Neural cell (in vitro differentiated cells): ENCODE data around the gene HEMK1.

Experiments used
- EZH2 ChIP-seq: fragments of 200-600, 300-800 bp; shearing (Covaris generic), sonication (generic); IDR thresholded peaks from 2 replicates; pipeline ENCODE4 v1.6.1; 2014; ENCODE audit warnings: antibody characterized with exemption, low read length, borderline replicate concordance, mild to moderate bottlenecking; ENCODE audit not compliant: insufficient read depth, poor library complexity, severe bottlenecking
- MXI1 ChIP-seq: fragments of 450-650 bp; conservative IDR thresholded peaks from 2 replicates; pipeline ENCODE4 v1.6.1; 2014; ENCODE audit warnings: antibody characterized with exemption, mild to moderate bottlenecking; ENCODE audit not compliant: poor library complexity, severe bottlenecking
- POLR2AphosphoS5 ChIP-seq: IDR thresholded peaks from 2 replicates; pipeline ENCODE4 v1.6.1; 2012
- RAD21 ChIP-seq: fragments of 450-650 bp; conservative IDR thresholded peaks from 2 replicates; pipeline ENCODE4 v1.6.1; 2014; ENCODE audit warnings: antibody characterized with exemption, mild to moderate bottlenecking, moderate library complexity
- SMC3 ChIP-seq: fragments of 450-650 bp; conservative IDR thresholded peaks from 2 replicates; pipeline ENCODE4 v1.6.1; 2014; ENCODE audit warnings: antibody characterized with exemption, mild to moderate bottlenecking, moderate library complexity; ENCODE audit not compliant: poor library complexity
- TF ChIP-seq, protein P1 (sequence below): fragments of 450-650 bp; IDR thresholded peaks from 2 replicates; pipeline ENCODE4 v1.5.1; 2014; ENCODE audit warnings: antibody characterized with exemption, mild to moderate bottlenecking, moderate library complexity; ENCODE audit not compliant: poor library complexity, severe bottlenecking
- TF ChIP-seq, protein P2 (sequence below): IDR thresholded peaks from 2 replicates; pipeline ENCODE4 v1.6.1; 2012; ENCODE audit warnings: borderline replicate concordance

DNA sequence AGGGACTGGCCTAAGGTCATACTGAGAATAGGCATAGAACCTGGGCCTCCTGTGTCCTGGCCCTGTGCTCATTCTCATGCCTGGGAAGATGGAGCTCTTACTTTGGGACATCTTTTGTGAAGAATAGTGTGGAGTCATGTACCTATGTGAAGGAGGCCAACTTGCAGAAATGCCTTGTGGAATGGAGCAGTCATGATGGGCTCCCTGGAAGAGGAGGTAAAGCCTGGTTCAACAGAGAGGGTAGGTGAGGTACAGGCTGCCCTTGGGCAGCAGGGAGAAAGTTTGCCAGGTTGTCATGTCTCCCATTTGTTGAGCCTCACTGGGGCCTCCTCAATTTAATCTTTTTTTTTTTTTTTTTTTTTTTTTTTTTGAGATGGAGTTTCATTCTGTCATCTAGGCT, 65.7 kb downstream of the HEMK1 start:
- TF ChIP-seq POLR2AphosphoS5, result no peak
- TF ChIP-seq, protein P1, sequence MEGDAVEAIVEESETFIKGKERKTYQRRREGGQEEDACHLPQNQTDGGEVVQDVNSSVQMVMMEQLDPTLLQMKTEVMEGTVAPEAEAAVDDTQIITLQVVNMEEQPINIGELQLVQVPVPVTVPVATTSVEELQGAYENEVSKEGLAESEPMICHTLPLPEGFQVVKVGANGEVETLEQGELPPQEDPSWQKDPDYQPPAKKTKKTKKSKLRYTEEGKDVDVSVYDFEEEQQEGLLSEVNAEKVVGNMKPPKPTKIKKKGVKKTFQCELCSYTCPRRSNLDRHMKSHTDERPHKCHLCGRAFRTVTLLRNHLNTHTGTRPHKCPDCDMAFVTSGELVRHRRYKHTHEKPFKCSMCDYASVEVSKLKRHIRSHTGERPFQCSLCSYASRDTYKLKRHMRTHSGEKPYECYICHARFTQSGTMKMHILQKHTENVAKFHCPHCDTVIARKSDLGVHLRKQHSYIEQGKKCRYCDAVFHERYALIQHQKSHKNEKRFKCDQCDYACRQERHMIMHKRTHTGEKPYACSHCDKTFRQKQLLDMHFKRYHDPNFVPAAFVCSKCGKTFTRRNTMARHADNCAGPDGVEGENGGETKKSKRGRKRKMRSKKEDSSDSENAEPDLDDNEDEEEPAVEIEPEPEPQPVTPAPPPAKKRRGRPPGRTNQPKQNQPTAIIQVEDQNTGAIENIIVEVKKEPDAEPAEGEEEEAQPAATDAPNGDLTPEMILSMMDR, result no peak
- no peak for TF ChIP-seq EZH2
- TF ChIP-seq SMC3, result no peak
- TF ChIP-seq, protein P2, sequence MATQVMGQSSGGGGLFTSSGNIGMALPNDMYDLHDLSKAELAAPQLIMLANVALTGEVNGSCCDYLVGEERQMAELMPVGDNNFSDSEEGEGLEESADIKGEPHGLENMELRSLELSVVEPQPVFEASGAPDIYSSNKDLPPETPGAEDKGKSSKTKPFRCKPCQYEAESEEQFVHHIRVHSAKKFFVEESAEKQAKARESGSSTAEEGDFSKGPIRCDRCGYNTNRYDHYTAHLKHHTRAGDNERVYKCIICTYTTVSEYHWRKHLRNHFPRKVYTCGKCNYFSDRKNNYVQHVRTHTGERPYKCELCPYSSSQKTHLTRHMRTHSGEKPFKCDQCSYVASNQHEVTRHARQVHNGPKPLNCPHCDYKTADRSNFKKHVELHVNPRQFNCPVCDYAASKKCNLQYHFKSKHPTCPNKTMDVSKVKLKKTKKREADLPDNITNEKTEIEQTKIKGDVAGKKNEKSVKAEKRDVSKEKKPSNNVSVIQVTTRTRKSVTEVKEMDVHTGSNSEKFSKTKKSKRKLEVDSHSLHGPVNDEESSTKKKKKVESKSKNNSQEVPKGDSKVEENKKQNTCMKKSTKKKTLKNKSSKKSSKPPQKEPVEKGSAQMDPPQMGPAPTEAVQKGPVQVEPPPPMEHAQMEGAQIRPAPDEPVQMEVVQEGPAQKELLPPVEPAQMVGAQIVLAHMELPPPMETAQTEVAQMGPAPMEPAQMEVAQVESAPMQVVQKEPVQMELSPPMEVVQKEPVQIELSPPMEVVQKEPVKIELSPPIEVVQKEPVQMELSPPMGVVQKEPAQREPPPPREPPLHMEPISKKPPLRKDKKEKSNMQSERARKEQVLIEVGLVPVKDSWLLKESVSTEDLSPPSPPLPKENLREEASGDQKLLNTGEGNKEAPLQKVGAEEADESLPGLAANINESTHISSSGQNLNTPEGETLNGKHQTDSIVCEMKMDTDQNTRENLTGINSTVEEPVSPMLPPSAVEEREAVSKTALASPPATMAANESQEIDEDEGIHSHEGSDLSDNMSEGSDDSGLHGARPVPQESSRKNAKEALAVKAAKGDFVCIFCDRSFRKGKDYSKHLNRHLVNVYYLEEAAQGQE, result no peak
- TF ChIP-seq RAD21, result no peak
- no peak for TF ChIP-seq MXI1
